ENCODE data around the gene TMEM269. TPM values are rescaled to one million over a fixed set of nuclear protein-coding genes. Genes with fewer than 3 reads are reported as not detected.

Gene TMEM269
- total and polyA plus RNA-seq, 9 of the 15 experiments (the other 6 are each of a cell fraction or from before 2014, with no cell fraction given): 0.09 to 0.49 (median 0.21) TPM

DNA sequence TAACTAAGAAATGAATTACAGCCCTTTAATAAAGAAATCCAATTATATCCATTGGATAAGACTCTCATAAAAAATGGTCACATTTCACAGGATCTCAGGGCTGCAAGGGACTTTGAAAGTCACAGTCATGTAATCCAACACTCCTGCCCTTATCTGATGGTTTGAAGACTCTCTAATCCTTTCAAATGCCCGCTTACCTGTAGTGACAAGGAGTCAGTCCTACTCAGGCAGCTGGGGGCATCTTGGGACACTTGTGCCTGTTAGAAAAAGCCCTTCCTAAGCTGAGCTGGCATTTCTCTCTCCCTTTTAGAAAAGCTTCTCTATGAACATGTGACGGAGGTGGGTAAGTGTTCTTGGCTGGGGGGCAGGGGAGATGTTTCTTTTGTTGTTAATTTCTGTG lies 50.6 kb downstream of the TMEM269 start:
- intact Hi-C loops (cut with micrococcal nuclease): no loop called here
- Histone ChIP-seq H3K4me2 (ENCODE audit: insufficient read depth, low read length) (no peak overlapping the region), H3K9me3 (replicated peaks; ENCODE audit: control insufficient read depth, insufficient read depth, low read depth, low read length) (no peaks in the 10 kb centered on the region), H3K36me3 (ENCODE audit: control insufficient read depth, insufficient read depth, low read length) (peaks cover 81% of the 10 kb centered on the region), H4K20me1 (replicated peaks; ENCODE audit: control insufficient read depth, insufficient read depth, low read length) (peaks cover 6% of the 10 kb centered on the region), H3K27me3 (ENCODE audit: control insufficient read depth in 2 of 2, insufficient read depth in 2 of 2, low read length in 2 of 2) (no peaks in the 10 kb centered on the region), H3K4me3 (no peak overlapping the region), H3K79me2 (ENCODE audit: control insufficient read depth, insufficient read depth, low read length) (peaks cover 23% of the 10 kb centered on the region), H3K27ac (ENCODE audit: extremely low read depth, low read depth, low read length) (no peak overlapping the region), H3K9ac (ENCODE audit: insufficient read depth in 1 of 2, low read depth in 2 of 2, low read length in 2 of 2) (no peak overlapping the region), H3K4me1 (replicated peaks in 1 of 2; ENCODE audit: control insufficient read depth in 2 of 2, insufficient read depth in 2 of 2, low read length in 2 of 2) (peaks cover 16 to 28% of the 10 kb centered on the region in 2 experiments; a peak in 4 of 5 replicates), H2AFZ (ENCODE audit: low read depth, low read length) (no peak overlapping the region), H3K9me1 (ENCODE audit: control insufficient read depth, insufficient read depth, low read length) (peaks cover 11% of the 10 kb centered on the region)
- 84% methylated on average over 2 of the region's 2 CpGs for WGBS (ENCODE audit: insufficient coverage, low coverage, missing lambda C conversion rate)
- no peak for FAIRE-seq
- no TSS peak for BruUV-seq (replicated peaks)
- TF ChIP-seq ZNF668 (CRISPR knock-in tag; IDR thresholded peaks at IDR 0.05) (no peak), ATF7 (IDR thresholded peaks at IDR 0.05) (no peak), XRCC5 (IDR thresholded peaks at IDR 0.05; ENCODE audit: low read depth, low read length) (no peak), SNIP1 (IDR thresholded peaks at IDR 0.05; ENCODE audit: low read depth) (no peak), ZNF766 (CRISPR knock-in tag; conservative IDR thresholded peaks at IDR 0.05) (no peak)
- in situ Hi-C loops (cut with MboI): no loop called here
- DNase-seq (ENCODE audit: extremely low read depth in 1 of 4, low spot score in 3 of 4): no peak
- ChIA-PET CTCF (ENCODE audit: low intra/inter-chr PET ratio) (no interaction called here), POLR2A (interaction anchor here (0.9 to 10.7 kb wide), 6 partner anchors 10 to 128 kb away, joined by 3 to 94 read pairs (median 4); partner anchors contain the start of genes ERMAP, SVBP and ZNF691)
- no peak; the same call in 2 of the 3 replicates for ATAC-seq

DNA sequence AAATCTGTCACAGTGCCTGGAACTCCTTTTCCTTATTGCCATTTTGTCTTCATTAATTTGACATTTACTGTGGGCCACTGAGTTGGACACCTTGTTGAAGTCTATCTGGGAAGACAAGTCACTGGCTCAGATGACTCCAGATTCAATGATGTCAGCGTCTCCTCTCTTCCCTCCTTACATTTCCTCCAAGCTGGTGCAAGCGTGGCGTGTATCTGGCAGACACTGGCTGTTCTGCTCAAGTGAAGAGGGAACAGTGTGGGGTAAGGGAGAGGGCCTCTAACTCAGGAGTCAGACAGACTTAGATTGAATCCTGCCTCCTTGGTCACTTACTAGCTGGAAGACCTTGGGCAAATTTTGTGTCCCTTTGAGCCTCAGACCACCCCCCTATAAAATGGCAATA lies 52.9 kb downstream of the TMEM269 start:
- H4K20me1 ChIP-seq (replicated peaks; ENCODE audit: control insufficient read depth, insufficient read depth, low read length): no peaks in the 10 kb centered on the region; the same call in 1 of the 2 replicates
- peaks cover 5 to 13% of the 10 kb centered on the region in 2 experiments; a peak in 2 of 5 replicates for H3K4me1 ChIP-seq (replicated peaks in 1 of 2; ENCODE audit: control insufficient read depth in 2 of 2, insufficient read depth in 2 of 2, low read length in 2 of 2)
- FAIRE-seq (no peak), DNase-seq (ENCODE audit: extremely low read depth in 1 of 4, low spot score in 3 of 4) (no peak), ATAC-seq (no peak)
- BruUV-seq (replicated peaks): no TSS peak
- intact Hi-C loops (cut with micrococcal nuclease) (no loop called here), in situ Hi-C loops (cut with MboI) (no loop called here)
- no peak overlapping the region for H3K4me3 ChIP-seq
- ChIA-PET CTCF (ENCODE audit: low intra/inter-chr PET ratio) (no interaction called here), POLR2A (interaction anchor here (1.1 to 10.7 kb wide), 3 partner anchors 8 to 17 kb away, joined by 5 to 94 read pairs (median 38); partner anchors contain the start of gene ZNF691)
- H3K4me2 ChIP-seq (ENCODE audit: insufficient read depth, low read length): no peak overlapping the region
- H3K9me3 ChIP-seq (replicated peaks; ENCODE audit: control insufficient read depth, insufficient read depth, low read depth, low read length): no peaks in the 10 kb centered on the region
- peaks cover 6% of the 10 kb centered on the region for H3K9me1 ChIP-seq (ENCODE audit: control insufficient read depth, insufficient read depth, low read length)
- no peak for TF ChIP-seq JUND (IDR thresholded peaks at IDR 0.05; ENCODE audit: borderline replicate concordance, low read depth, low read length)
- TF ChIP-seq JUND (tag; IDR thresholded peaks at IDR 0.05; ENCODE audit: borderline replicate concordance, low read depth, low read length): no peak
- TF ChIP-seq OTX1 (CRISPR knock-in tag; IDR thresholded peaks at IDR 0.05): no peak
- no peak for TF ChIP-seq NFYB (IDR thresholded peaks at IDR 0.05; ENCODE audit: extremely low read depth, insufficient read length)
- no peak for TF ChIP-seq ZNF707 (CRISPR knock-in tag; conservative IDR thresholded peaks at IDR 0.05)
- TF ChIP-seq, protein P1, sequence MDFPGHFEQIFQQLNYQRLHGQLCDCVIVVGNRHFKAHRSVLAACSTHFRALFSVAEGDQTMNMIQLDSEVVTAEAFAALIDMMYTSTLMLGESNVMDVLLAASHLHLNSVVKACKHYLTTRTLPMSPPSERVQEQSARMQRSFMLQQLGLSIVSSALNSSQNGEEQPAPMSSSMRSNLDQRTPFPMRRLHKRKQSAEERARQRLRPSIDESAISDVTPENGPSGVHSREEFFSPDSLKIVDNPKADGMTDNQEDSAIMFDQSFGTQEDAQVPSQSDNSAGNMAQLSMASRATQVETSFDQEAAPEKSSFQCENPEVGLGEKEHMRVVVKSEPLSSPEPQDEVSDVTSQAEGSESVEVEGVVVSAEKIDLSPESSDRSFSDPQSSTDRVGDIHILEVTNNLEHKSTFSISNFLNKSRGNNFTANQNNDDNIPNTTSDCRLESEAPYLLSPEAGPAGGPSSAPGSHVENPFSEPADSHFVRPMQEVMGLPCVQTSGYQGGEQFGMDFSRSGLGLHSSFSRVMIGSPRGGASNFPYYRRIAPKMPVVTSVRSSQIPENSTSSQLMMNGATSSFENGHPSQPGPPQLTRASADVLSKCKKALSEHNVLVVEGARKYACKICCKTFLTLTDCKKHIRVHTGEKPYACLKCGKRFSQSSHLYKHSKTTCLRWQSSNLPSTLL (IDR thresholded peaks at IDR 0.05): no peak
- TF ChIP-seq ZNF77 (CRISPR knock-in tag; IDR thresholded peaks at IDR 0.05): no peak
- TF ChIP-seq, protein P2, sequence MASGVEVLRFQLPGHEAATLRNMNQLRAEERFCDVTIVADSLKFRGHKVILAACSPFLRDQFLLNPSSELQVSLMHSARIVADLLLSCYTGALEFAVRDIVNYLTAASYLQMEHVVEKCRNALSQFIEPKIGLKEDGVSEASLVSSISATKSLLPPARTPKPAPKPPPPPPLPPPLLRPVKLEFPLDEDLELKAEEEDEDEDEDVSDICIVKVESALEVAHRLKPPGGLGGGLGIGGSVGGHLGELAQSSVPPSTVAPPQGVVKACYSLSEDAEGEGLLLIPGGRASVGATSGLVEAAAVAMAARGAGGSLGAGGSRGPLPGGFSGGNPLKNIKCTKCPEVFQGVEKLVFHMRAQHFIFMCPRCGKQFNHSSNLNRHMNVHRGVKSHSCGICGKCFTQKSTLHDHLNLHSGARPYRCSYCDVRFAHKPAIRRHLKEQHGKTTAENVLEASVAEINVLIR (CRISPR knock-in tag; IDR thresholded peaks at IDR 0.05): no peak
- no peak for TF ChIP-seq FOXJ2 (tag; IDR thresholded peaks at IDR 0.05)
- peaks cover 9% of the 10 kb centered on the region; the same call in 2 of the 3 replicates for H3K79me2 ChIP-seq (ENCODE audit: control insufficient read depth, insufficient read depth, low read length)
- peaks cover 90% of the 10 kb centered on the region for H3K36me3 ChIP-seq (ENCODE audit: control insufficient read depth, insufficient read depth, low read length)
- no peak overlapping the region; the same call in 2 of the 3 replicates for H3K27ac ChIP-seq (ENCODE audit: extremely low read depth, low read depth, low read length)
- H3K9ac ChIP-seq (ENCODE audit: insufficient read depth in 1 of 2, low read depth in 2 of 2, low read length in 2 of 2): no peak overlapping the region
- WGBS (ENCODE audit: insufficient coverage, low coverage, missing lambda C conversion rate): 34% methylated on average over 3 of the region's 3 CpGs
- H2AFZ ChIP-seq (ENCODE audit: low read depth, low read length): no peak overlapping the region
- no peaks in the 10 kb centered on the region for H3K27me3 ChIP-seq (ENCODE audit: control insufficient read depth in 2 of 2, insufficient read depth in 2 of 2, low read length in 2 of 2)
